Measurements from ENCODE around the gene HSD17B4.
A peak's percentile ranks its signal among the peaks of the same experiment; 100 is the strongest.
"Not testable (repeated sequence)": the region's sequence is repeated elsewhere in the genome, so short reads cannot be mapped to it uniquely, and the experiment has no call there.

The HSD17B4 gene

DNA sequence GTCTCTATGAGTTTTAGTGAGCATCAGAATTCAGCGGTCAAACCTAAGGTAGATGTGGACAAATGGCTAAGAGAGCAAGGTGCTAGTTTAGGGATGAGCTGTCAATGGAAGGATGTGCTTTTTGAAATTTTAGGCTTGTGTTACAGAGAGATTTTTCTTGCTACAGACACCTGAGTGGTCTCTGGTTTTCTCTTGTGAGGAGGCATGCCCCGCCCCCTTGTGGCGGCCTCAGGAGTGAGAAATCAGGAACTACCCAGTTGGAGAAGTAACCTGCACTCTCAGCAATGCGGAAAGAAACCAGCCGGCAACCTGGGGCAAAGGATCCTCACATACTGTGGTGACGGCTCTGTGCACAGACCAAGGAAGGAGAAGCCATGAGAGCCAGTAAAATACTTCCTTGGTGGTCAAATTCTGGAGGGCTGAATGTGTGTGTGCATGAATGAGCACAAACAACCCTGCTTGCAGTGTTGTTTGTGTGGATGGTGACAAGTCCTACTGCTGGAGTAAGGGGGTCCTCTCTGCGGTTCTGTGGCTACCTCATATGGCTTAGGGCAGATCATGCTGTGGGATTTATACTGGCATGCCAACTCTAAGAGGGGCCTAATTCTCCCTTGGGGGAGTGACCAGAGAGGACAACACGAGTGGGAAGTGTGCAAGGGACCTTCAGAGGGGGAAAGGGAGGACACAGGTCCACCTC is 16.7 kb upstream of the HSD17B4 start:
- peak; percentile 20 for DNase-seq

GRCh38 chr5:119437785-119438586 is 14.3 kb upstream of the HSD17B4 start:
- not testable (repeated sequence) for DNase-seq

DNA sequence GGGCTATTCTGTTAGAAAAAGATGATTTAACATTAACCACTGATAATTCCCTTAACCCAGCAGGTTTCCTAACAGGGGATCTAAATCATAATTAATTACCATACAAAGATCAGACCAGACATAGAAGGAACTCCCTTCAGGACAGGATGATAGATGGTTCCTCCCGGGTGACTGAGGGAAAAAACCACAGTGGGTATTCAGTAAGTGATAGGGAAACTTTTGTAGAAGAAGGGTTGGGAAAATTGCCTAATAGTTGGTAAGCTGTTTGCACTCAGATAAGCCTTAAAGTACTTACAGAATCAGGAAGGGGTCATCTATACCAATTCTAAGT is 13.7 kb upstream of the HSD17B4 start:
- DNase-seq: not testable (repeated sequence)

GRCh38 chr5:119439140-119439631 is 13.1 kb upstream of the HSD17B4 start:
- DNase-seq: no peak

GRCh38 chr5:119439632-119440031 is 12.7 kb upstream of the HSD17B4 start:
- DNase-seq: not testable (repeated sequence)

DNA sequence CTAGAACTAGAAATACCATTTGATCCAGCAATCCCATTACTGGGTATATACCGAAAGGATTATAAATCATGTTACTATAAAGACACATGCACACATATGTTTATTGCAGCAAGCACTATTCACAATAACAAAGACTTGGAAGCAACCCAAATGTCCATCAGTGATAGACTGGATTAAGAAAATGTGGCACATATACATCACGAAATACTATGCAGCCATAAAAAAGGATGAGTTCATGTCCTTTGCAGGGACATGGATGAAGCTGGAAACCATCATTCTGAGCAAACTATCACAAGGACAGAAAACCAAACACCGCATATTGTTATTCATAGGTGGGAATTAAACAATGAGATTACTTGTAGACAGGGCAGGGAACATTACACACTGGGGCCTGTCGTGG is 7.7 kb upstream of the HSD17B4 start:
- not testable (repeated sequence) for DNase-seq

GRCh38 chr5:119445544-119445943 is 6.8 kb upstream of the HSD17B4 start:
- DNase-seq: no peak

DNA sequence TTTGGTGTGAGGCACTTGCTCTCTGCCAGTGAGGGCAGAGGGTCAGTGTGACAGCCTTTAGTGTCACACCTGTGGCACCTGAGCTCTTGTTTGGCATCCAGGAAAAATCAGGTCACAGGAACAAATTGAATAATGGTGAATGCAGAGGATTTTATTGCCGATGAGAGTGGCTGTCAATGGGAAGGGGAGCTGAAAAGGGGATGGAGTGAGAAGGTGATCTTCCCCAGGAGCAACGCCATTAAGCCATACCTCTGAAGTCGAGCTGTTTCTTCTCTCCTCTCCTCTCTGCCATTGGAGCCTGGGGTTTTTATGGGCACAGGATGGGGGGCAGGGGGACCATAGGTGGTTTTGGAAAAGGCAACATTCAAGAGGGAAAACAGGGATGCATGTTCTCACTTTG is 2.4 kb upstream of the HSD17B4 start:
- DNase-seq: no peak

DNA sequence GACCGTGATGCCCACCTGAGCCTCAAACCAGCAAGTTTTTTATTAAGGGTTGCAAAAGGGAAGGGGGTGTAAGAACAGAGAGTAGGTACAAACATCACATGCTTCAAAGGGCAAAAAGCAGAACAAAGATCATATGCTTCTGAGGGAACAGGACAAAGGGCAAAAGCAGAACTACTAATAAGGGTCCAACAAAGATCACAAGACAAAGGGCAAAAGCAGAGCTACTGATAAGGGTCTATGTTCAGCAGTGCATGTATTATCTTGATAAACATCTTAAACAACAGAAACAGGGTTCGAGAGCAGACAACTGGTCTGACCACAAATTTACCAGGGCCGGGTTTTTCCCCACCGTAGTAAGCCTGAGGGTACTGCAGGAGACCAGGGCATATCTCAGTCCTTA is 1.7 kb upstream of the HSD17B4 start:
- not testable (repeated sequence) for DNase-seq

- DNase-seq: no peak
Measured at GRCh38 chr5:119451561-119451960, 736 bp upstream of the HSD17B4 start.

- DNase-seq: no peak
Measured at GRCh38 chr5:119452060-119452372, 281 bp upstream of the HSD17B4 start.

- DNase-seq: peak; percentile 53
Measured at GRCh38 chr5:119453040-119453373, 710 bp downstream of the HSD17B4 start.

- no peak for DNase-seq
Measured at GRCh38 chr5:119454171-119454570, 1.9 kb downstream of the HSD17B4 start.

DNA sequence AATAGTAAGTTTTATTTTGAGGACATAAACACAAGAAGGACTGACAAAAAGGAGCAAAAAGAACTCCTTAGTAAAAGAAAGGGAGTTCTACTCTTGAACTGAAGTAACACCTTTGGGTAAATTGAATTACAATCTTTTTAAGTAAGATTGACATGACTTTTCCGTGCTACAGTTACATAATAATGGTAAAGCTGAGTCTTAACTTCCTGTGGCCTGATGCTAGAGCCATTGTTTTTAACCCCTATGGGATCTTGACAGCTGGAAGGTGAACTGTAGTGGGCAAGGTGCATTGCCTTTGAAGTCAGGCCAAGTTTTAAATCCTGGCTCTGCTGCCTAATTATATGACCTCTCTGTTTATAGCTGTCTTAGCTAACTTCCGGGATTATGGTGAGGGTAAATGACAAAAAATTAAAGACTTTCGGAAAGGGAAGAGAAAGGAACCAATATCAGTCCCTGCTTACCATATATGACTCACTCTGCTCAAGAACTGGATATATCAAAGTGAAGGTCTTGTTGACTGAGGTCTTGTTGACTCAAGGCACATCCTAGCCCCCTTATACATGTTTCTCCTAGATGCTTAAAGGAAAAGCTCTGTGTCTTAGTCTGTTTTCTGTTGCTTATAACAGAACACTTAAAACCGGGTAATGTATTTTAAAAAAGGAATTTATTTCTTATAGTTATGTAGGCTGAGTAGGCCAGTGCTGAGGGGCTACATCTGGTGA is 6.8 kb downstream of the HSD17B4 start:
- no peak for DNase-seq

DNA sequence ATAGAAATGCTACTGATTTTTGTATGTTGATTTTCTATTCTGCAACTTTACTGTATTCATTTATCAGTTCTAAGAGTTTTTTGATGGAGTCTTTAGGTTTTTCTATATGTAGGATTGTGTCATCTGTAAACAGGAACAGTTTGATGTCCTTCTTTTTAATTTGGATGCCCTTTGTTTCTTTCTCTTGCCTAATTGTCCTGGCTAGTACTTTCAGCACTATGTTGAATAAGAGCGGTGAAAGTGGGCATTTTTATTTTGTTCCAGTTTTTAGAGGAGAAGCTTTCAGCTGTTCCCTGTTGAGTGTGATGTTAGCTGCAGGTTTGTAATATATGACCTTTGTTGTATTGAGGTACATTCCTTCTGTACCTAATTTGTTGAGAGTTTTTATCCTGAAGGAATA is 13.3 kb downstream of the HSD17B4 start:
- DNase-seq: no peak

DNA sequence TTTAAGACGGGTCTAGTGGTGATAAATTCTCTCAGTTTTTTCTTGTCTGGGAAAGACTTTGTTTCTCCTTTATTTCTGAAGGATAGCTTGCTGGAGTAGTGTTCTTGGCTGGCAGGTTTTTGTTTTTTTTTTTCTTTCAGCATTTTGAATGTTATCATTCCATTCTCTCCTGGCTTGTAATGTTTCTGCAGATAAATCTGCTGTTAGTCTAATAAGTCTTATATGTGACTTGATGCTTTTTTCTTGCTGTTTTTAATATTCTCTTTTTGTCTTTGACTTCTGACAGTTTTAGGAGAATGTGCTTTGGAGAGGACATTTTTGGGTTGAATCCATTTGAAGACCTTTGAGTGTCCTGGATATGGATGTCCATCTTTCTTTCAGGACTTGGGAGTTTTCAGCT is 16.0 kb downstream of the HSD17B4 start:
- no peak for DNase-seq

- DNase-seq: no peak
Measured at GRCh38 chr5:119470105-119470763, 17.9 kb downstream of the HSD17B4 start.

DNA sequence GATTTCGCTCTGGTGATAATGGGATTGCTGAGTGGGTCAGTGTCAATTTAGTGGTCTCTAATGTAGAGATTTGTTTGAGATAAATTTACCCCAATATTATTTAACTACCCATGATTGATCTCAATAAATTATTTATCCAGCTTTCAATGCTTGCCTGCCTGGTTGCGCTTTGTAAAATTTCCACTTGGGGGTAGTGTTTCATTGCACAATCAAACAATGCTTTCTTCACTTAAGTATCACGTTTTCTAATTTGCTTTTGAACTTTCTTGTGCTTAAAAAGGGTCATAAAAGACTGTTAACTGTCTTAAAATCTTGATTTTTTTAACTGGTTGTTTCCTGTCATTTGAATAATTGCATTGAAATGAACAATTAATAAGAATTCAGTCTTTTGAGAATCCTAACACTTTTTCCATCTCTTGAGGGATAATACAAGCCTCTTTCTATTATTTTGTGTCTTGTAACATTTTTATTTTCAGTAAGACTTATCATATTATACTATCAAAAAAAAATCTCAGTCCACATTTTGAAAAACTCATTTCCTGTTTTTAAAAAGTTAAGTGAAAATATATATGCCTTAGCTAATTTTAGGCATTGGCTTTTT is 18.7 kb downstream of the HSD17B4 start:
- DNase-seq: peak; percentile 57

- DNase-seq: no peak
Measured at GRCh38 chr5:119473241-119473640, 20.9 kb downstream of the HSD17B4 start.

DNA sequence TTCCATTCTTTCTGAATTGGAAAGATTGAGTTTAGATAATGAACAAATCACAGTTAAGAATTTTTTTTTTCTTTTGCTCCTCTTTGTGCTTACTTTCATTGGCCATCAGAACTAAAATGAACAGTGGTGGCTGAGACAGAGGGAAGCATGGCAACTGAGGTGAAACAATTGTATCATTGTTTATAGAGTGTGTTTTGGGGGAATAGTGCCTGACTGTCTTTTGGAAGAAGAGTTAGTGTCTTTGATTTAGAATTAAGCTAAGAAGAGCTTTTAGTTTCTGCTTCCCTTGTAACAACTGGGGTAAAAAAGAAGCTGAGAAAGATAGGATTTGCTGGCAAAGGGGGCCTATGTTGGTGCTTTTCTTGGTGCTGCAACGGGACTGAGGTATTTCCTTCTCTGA is 24.0 kb downstream of the HSD17B4 start:
- DNase-seq: peak; percentile 36

GRCh38 chr5:119478781-119479180 is 26.5 kb downstream of the HSD17B4 start:
- no peak for DNase-seq

GRCh38 chr5:119480629-119481028 is 28.3 kb downstream of the HSD17B4 start:
- not testable (repeated sequence) for DNase-seq

DNA sequence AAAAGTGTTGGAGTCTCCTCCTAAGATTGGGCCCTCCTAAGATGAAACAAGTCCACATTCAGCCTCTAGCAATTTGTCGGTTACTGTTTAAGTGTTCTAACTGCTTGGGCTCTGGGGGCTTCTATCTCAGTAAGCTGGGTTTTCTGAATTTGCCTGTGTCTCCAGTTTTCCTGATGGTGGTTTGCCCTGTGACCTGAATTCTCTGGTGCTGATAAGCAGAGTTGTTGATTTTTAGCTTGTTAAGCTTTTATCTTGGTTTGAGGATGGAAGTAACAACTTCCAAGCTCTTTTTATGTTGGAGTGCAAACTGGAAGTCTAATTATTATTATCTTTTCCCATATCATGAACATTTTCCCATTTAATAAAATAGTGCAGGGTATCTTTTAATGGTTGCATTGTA is 30.9 kb downstream of the HSD17B4 start:
- no peak for DNase-seq

Data from midbrain (tissue), 1 donor.